ENCODE results near the gene MYLK. TPM values are rescaled to one million over a fixed set of nuclear protein-coding genes. Genes with fewer than 3 reads are reported as not detected.

The MYLK gene
- total RNA-seq, 1 experiment from 2014 or later: 3.1 TPM

DNA sequence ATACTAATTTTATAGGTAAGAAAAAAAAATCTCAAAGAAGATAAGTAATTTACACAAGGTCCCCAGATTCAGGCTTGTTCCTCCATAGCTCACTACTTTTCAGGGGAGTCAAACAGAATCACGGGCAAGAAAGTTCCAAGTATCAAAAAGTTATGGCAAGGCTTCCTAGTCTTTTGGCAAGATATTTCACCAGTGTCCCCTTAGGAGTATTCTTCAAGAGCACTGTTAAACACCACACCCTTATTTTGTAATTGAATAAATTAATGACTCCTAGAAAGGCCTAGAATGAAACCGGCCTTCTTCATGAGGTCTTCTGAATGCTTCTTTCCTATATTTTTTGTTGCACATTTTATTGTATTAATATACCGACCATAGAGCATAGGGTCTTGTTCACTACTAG lies 109.7 kb downstream of the MYLK start:
- no peak overlapping the region for H3K4me3 ChIP-seq (ENCODE audit: insufficient read depth, low read depth, low read length)
- no peaks in the 10 kb centered on the region for H3K27me3 ChIP-seq (ENCODE audit: control insufficient read depth, insufficient read depth, low read length)
- H3K36me3 ChIP-seq (replicated peaks; ENCODE audit: control insufficient read depth, insufficient read depth, low read length): no peaks in the 10 kb centered on the region
- DNase-seq: no peak

DNA sequence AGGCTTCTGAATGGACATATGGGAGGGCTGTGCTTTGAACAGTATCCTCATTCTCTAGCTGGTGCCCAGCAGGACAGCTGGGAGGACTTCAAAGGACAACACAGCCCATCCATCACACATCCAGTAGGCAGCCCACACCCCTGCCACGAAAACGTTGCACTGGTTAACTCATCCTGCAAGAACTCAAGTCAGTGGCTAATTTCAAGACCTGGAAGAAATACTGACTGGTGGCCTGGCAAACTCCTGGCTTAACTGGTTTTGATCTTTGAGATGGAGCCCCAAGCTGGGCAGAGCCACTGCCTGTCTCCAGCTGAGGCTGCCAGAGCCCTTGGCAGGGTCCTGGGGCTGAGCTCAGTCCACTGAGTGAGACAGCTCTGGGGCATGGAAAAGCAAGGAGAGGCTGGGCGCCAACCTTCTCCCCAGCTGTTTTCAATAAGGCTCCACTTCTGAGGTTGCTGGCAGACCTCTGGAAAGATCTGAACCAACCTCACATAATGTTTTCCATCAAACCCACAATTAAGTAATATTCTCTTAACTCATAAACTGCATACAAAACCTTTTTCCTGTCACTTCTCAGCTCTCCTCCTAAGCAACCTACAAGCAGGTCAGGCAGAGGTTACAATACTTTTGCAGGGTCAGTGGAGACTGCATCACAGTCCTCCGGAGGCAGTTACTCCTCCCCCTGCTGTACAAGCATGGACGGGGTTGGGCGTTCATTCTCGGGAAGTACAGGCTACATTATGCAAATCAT lies 110.3 kb downstream of the MYLK start:
- no peak overlapping the region for H3K4me3 ChIP-seq (ENCODE audit: insufficient read depth, low read depth, low read length)
- DNase-seq: no peak
- no peaks in the 10 kb centered on the region for H3K36me3 ChIP-seq (replicated peaks; ENCODE audit: control insufficient read depth, insufficient read depth, low read length)
- H3K27me3 ChIP-seq (ENCODE audit: control insufficient read depth, insufficient read depth, low read length): no peaks in the 10 kb centered on the region

GRCh38 chr3:123769356-123769743 lies 114.8 kb downstream of the MYLK start:
- no peak for DNase-seq
- Histone ChIP-seq H3K27me3 (ENCODE audit: control insufficient read depth, insufficient read depth, low read length) (no peaks in the 10 kb centered on the region), H3K4me3 (ENCODE audit: insufficient read depth, low read depth, low read length) (no peak overlapping the region), H3K36me3 (replicated peaks; ENCODE audit: control insufficient read depth, insufficient read depth, low read length) (no peaks in the 10 kb centered on the region)

DNA sequence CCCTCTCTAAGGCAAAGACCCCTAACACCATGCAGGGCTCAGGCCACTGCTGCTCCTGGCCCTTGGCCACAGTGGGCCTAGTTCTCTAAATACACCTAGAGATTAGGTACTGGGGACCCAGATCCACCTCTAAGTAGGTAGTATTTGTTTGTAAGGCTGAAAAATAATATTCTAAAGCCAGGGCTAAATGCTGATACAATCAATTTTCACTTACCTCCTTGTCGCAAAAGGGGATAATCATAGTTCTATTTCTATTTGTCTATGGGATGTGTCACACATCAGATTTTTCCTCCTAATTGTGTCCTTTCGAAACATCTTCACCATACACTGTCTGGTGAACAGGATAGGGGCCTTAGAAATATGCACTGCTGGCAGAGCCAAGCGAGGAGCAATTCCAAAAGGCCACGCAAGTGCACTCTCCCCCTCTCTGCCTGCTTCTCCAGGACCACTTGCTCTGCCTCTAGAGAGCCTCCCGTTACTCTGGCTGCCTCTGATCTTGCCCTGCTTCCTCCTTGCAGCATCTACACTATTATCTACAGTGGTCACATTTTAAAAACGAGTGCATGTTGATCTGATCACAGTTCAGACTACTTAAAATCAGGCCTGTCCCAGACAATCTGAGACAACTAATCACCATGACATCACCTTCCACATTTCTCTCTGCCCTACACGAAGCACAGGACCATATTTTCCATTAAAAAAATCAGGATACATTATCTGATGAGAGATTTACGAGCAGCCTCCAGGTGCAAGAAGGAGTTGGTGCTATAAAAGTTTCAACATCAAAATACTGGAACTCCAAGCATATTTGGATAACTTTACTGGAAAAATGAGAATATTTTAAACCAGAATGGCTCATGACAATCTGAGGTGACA lies 115.4 kb downstream of the MYLK start:
- DNase-seq: no peak
- Histone ChIP-seq H3K36me3 (replicated peaks; ENCODE audit: control insufficient read depth, insufficient read depth, low read length) (no peaks in the 10 kb centered on the region), H3K27me3 (ENCODE audit: control insufficient read depth, insufficient read depth, low read length) (no peaks in the 10 kb centered on the region), H3K4me3 (ENCODE audit: insufficient read depth, low read depth, low read length) (no peak overlapping the region)

DNA sequence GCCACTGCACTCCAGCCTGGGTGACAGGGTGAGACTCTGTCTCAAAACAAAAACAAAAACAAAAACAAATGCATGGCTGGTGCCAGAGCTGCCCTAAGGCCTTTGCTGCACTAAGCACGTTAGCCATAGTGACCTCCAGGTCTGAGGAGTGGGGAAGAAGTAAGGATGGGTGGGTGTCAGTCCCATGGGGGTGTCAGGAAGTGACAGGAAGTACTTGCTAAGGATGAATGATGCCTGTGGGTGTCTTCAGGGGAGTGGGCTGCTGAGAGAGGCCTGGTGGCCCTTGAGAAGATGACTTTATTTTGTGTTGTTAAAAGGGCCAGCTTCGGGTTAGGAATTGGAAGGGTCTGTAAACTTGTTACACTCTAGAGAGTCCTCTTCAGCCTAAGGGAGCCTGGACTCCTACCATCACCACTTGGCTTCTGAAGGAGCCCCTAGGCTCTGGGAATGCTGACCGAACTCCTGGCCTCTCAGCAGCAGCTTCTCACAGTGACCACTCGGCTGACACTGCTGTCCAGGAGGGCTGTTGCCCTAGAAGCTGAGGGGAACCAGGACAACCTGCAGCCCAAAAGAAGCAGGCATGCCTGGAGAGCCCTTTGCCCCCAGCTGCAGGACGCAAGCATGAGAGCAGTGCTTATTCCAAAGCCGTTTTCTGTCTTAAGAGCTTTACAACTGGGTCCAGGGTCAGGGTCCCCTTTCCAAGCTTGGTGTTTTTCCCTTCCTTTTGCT lies 116.4 kb downstream of the MYLK start:
- H3K36me3 ChIP-seq (replicated peaks; ENCODE audit: control insufficient read depth, insufficient read depth, low read length): no peaks in the 10 kb centered on the region
- H3K27me3 ChIP-seq (ENCODE audit: control insufficient read depth, insufficient read depth, low read length): no peaks in the 10 kb centered on the region
- no peak overlapping the region for H3K4me3 ChIP-seq (ENCODE audit: insufficient read depth, low read depth, low read length)
- DNase-seq: no peak

GRCh38 chr3:123767009-123767372 lies 117.1 kb downstream of the MYLK start:
- Histone ChIP-seq H3K27me3 (ENCODE audit: control insufficient read depth, insufficient read depth, low read length) (no peaks in the 10 kb centered on the region), H3K36me3 (replicated peaks; ENCODE audit: control insufficient read depth, insufficient read depth, low read length) (no peaks in the 10 kb centered on the region), H3K4me3 (ENCODE audit: insufficient read depth, low read depth, low read length) (no peak overlapping the region)
- peak; percentile 41 for DNase-seq

GRCh38 chr3:123766193-123767008 lies 117.7 kb downstream of the MYLK start:
- Histone ChIP-seq H3K36me3 (replicated peaks; ENCODE audit: control insufficient read depth, insufficient read depth, low read length) (no peaks in the 10 kb centered on the region), H3K4me3 (ENCODE audit: insufficient read depth, low read depth, low read length) (no peak overlapping the region), H3K27me3 (ENCODE audit: control insufficient read depth, insufficient read depth, low read length) (no peaks in the 10 kb centered on the region)
- DNase-seq: no peak

- DNase-seq: no peak
- H3K36me3 ChIP-seq (replicated peaks; ENCODE audit: control insufficient read depth, insufficient read depth, low read length): no peaks in the 10 kb centered on the region
- no peaks in the 10 kb centered on the region for H3K27me3 ChIP-seq (ENCODE audit: control insufficient read depth, insufficient read depth, low read length)
- no peak overlapping the region for H3K4me3 ChIP-seq (ENCODE audit: insufficient read depth, low read depth, low read length)
Measured at GRCh38 chr3:123765475-123766128, 118.5 kb downstream of the MYLK start.

DNA sequence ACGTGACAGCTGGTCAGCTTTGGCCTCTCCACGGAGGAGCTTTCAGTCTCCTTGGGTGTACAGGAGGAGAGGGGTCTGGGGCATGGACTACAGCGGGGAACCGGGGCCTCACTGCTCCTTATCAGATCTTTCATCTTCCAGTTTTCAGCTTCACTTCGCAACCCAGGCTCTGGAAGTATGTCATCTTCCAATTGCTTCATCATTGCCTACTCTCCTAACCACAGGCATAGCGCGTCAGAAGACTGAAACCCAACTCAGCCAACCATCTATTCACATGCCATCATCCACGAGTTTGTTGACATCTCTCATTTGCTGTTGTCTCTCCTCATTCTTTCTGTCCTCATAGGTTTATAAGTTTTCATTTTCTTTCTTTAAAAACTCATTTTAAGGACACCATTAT lies 119.5 kb downstream of the MYLK start:
- no peaks in the 10 kb centered on the region for H3K36me3 ChIP-seq (replicated peaks; ENCODE audit: control insufficient read depth, insufficient read depth, low read length)
- DNase-seq: no peak
- H3K27me3 ChIP-seq (ENCODE audit: control insufficient read depth, insufficient read depth, low read length): no peaks in the 10 kb centered on the region
- no peak overlapping the region for H3K4me3 ChIP-seq (ENCODE audit: insufficient read depth, low read depth, low read length)

GRCh38 chr3:123762805-123763204 lies 121.3 kb downstream of the MYLK start:
- no peaks in the 10 kb centered on the region for H3K36me3 ChIP-seq (replicated peaks; ENCODE audit: control insufficient read depth, insufficient read depth, low read length)
- no peak for DNase-seq
- no peaks in the 10 kb centered on the region for H3K27me3 ChIP-seq (ENCODE audit: control insufficient read depth, insufficient read depth, low read length)
- H3K4me3 ChIP-seq (ENCODE audit: insufficient read depth, low read depth, low read length): no peak overlapping the region

GRCh38 chr3:123760817-123761216 lies 123.3 kb downstream of the MYLK start:
- no peaks in the 10 kb centered on the region for H3K27me3 ChIP-seq (ENCODE audit: control insufficient read depth, insufficient read depth, low read length)
- no peak overlapping the region for H3K4me3 ChIP-seq (ENCODE audit: insufficient read depth, low read depth, low read length)
- no peaks in the 10 kb centered on the region for H3K36me3 ChIP-seq (replicated peaks; ENCODE audit: control insufficient read depth, insufficient read depth, low read length)
- DNase-seq: no peak

GRCh38 chr3:123759871-123760270 lies 124.3 kb downstream of the MYLK start:
- Histone ChIP-seq H3K4me3 (ENCODE audit: insufficient read depth, low read depth, low read length) (no peak overlapping the region), H3K27me3 (ENCODE audit: control insufficient read depth, insufficient read depth, low read length) (no peaks in the 10 kb centered on the region), H3K36me3 (replicated peaks; ENCODE audit: control insufficient read depth, insufficient read depth, low read length) (no peaks in the 10 kb centered on the region)
- no peak for DNase-seq

GRCh38 chr3:123759311-123759710 lies 124.8 kb downstream of the MYLK start:
- Histone ChIP-seq H3K4me3 (ENCODE audit: insufficient read depth, low read depth, low read length) (no peak overlapping the region), H3K36me3 (replicated peaks; ENCODE audit: control insufficient read depth, insufficient read depth, low read length) (no peaks in the 10 kb centered on the region), H3K27me3 (ENCODE audit: control insufficient read depth, insufficient read depth, low read length) (no peaks in the 10 kb centered on the region)
- DNase-seq: no peak

DNA sequence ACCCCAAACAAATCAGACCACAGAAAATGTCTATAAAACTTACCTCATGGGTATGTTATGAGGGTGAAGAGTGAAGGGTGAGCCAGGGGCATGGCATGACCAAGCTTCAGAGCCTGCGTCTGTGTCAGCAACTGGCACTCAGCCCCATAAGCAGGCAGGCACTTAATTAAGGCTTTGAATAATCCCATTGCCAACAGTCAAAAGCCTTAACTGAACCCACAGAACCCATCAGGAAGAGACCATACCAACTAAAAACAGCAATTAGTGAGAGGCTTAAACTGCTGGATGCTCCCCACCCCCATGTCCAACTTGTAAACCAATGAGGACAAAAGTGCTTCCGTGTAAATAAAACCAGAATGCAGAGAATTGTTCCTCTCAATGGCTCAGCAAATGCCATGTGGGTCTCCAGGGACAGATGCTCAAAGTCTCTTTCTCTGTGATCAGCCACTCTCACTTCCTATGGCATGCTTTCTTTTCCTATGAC lies 126.0 kb downstream of the MYLK start:
- H3K36me3 ChIP-seq (replicated peaks; ENCODE audit: control insufficient read depth, insufficient read depth, low read length): no peaks in the 10 kb centered on the region
- no peak for DNase-seq
- H3K4me3 ChIP-seq (ENCODE audit: insufficient read depth, low read depth, low read length): no peak overlapping the region
- no peaks in the 10 kb centered on the region for H3K27me3 ChIP-seq (ENCODE audit: control insufficient read depth, insufficient read depth, low read length)
